ENCODE data around the gene ROR1. TPM values are rescaled to one million over a fixed set of nuclear protein-coding genes. Genes with fewer than 3 reads are reported as not detected.

The ROR1 gene
- total and polyA plus RNA-seq, 2 donors (not counting 1 experiment from before 2014, with no cell fraction given), result 14.5 to 16.5 TPM

- no peak for DNase-seq (ENCODE audit: low read depth in 2 of 2)
- Histone ChIP-seq H3K27ac (ENCODE audit: insufficient read depth, low read length) (no peak overlapping the region), H4K20me1 (ENCODE audit: control insufficient read depth, extremely low read depth, insufficient read depth, low read length) (no peaks in the 10 kb centered on the region), H3K4me1 (ENCODE audit: control insufficient read depth, extremely low read depth, insufficient read depth, low read length) (peaks cover 3% of the 10 kb centered on the region), H3K79me2 (ENCODE audit: control insufficient read depth, insufficient read depth, low read length) (no peaks in the 10 kb centered on the region), H3K9me3 (ENCODE audit: control insufficient read depth, insufficient read depth, low read depth, low read length) (no peaks in the 10 kb centered on the region), H3K4me3 (replicated peaks in 1 of 4; ENCODE audit: control extremely low read depth in 1 of 4, insufficient read depth in 1 of 4, low read depth in 3 of 4, low read length in 4 of 4) (no peak overlapping the region), H3K4me2 (ENCODE audit: extremely low read depth, insufficient read depth, low read length) (no peak overlapping the region), H3K36me3 (ENCODE audit: control insufficient read depth, insufficient read depth, low read length) (no peaks in the 10 kb centered on the region), H2AFZ (ENCODE audit: low read length) (no peak overlapping the region), H3K9ac (ENCODE audit: insufficient read depth, low read length) (no peak overlapping the region), H3K27me3 (ENCODE audit: control insufficient read depth, insufficient read depth, low read length) (no peaks in the 10 kb centered on the region)
- TF ChIP-seq CTCF (conservative IDR thresholded peaks at IDR 0.05 in 1 of 2, IDR thresholded peaks at IDR 0.05 in 1 of 2; ENCODE audit: low read depth in 1 of 2, low read length in 2 of 2) (no peak), EZH2 (IDR thresholded peaks at IDR 0.05; ENCODE audit: low read length, missing control alignments) (no peak)
Observed at GRCh38 chr1:63971557-63971956, 197.7 kb downstream of the ROR1 start.

DNA sequence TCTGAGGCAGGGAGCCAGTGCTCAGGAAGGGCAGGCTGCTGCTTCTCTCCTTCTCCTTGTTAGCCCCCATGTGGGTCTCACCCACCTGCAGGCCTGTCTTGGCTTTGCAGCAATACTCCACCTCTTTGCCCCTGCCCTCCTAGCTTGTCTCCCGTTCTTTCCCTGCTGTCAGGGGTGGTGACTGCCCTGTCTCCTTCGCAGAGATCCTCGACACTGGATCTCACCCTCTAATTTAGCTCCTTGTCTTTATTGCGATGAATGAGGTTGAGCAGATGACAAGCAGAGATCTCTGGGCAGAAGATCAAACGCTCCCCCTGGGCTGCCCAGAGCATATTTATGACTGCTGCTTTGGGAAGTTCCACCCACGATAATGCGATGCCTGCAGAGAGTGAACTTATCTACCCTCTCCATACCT, 199.2 kb downstream of the ROR1 start:
- H3K79me2 ChIP-seq (ENCODE audit: control insufficient read depth, insufficient read depth, low read length), result no peaks in the 10 kb centered on the region
- H2AFZ ChIP-seq (ENCODE audit: low read length), result no peak overlapping the region
- no peak for DNase-seq (ENCODE audit: low read depth in 2 of 2)
- H3K4me1 ChIP-seq (ENCODE audit: control insufficient read depth, extremely low read depth, insufficient read depth, low read length), result peaks cover 3% of the 10 kb centered on the region
- H3K27ac ChIP-seq (ENCODE audit: insufficient read depth, low read length), result no peak overlapping the region
- no peak overlapping the region for H3K9ac ChIP-seq (ENCODE audit: insufficient read depth, low read length)
- H3K36me3 ChIP-seq (ENCODE audit: control insufficient read depth, insufficient read depth, low read length), result no peaks in the 10 kb centered on the region
- no peak overlapping the region for H3K4me3 ChIP-seq (replicated peaks in 1 of 4; ENCODE audit: control extremely low read depth in 1 of 4, insufficient read depth in 1 of 4, low read depth in 3 of 4, low read length in 4 of 4)
- no peaks in the 10 kb centered on the region for H3K27me3 ChIP-seq (ENCODE audit: control insufficient read depth, insufficient read depth, low read length)
- no peak overlapping the region for H3K4me2 ChIP-seq (ENCODE audit: extremely low read depth, insufficient read depth, low read length)
- TF ChIP-seq CTCF (conservative IDR thresholded peaks at IDR 0.05 in 1 of 2, IDR thresholded peaks at IDR 0.05 in 1 of 2; ENCODE audit: low read depth in 1 of 2, low read length in 2 of 2) (no peak), EZH2 (IDR thresholded peaks at IDR 0.05; ENCODE audit: low read length, missing control alignments) (no peak)
- H3K9me3 ChIP-seq (ENCODE audit: control insufficient read depth, insufficient read depth, low read depth, low read length), result no peaks in the 10 kb centered on the region
- H4K20me1 ChIP-seq (ENCODE audit: control insufficient read depth, extremely low read depth, insufficient read depth, low read length), result no peaks in the 10 kb centered on the region

- no peak overlapping the region for H3K27ac ChIP-seq (ENCODE audit: insufficient read depth, low read length)
- no peaks in the 10 kb centered on the region for H3K79me2 ChIP-seq (ENCODE audit: control insufficient read depth, insufficient read depth, low read length)
- no peak overlapping the region for H3K9ac ChIP-seq (ENCODE audit: insufficient read depth, low read length)
- H3K4me2 ChIP-seq (ENCODE audit: extremely low read depth, insufficient read depth, low read length), result no peak overlapping the region
- H3K9me3 ChIP-seq (ENCODE audit: control insufficient read depth, insufficient read depth, low read depth, low read length), result no peaks in the 10 kb centered on the region
- no peaks in the 10 kb centered on the region for H3K4me1 ChIP-seq (ENCODE audit: control insufficient read depth, extremely low read depth, insufficient read depth, low read length)
- no peaks in the 10 kb centered on the region for H3K27me3 ChIP-seq (ENCODE audit: control insufficient read depth, insufficient read depth, low read length)
- TF ChIP-seq EZH2 (IDR thresholded peaks at IDR 0.05; ENCODE audit: low read length, missing control alignments) (no peak), CTCF (conservative IDR thresholded peaks at IDR 0.05 in 1 of 2, IDR thresholded peaks at IDR 0.05 in 1 of 2; ENCODE audit: low read depth in 1 of 2, low read length in 2 of 2) (no peak)
- no peak overlapping the region for H2AFZ ChIP-seq (ENCODE audit: low read length)
- no peaks in the 10 kb centered on the region for H3K36me3 ChIP-seq (ENCODE audit: control insufficient read depth, insufficient read depth, low read length)
- H4K20me1 ChIP-seq (ENCODE audit: control insufficient read depth, extremely low read depth, insufficient read depth, low read length), result no peaks in the 10 kb centered on the region
- no peak overlapping the region for H3K4me3 ChIP-seq (replicated peaks in 1 of 4; ENCODE audit: control extremely low read depth in 1 of 4, insufficient read depth in 1 of 4, low read depth in 3 of 4, low read length in 4 of 4)
- DNase-seq (ENCODE audit: low read depth in 2 of 2), result no peak
Observed at GRCh38 chr1:63974966-63975365, 201.1 kb downstream of the ROR1 start.
